SK-N-SH treated with all-trans-retinoic acid at 6 μM for 48 hours (cell line): ENCODE measurements around the gene DYNC1LI1.

Experiments
- ATAC-seq: fragments of 200-7000 bp; cut with Tn5 transposase; 3 replicates; pipeline ENCODE4 v1.9.1; 2020; ENCODE audit warnings: mild to moderate bottlenecking, moderate library complexity
- ARNTL ChIP-seq: fragments of 450-650 bp; formaldehyde crosslinking; IDR thresholded peaks from 2 replicates; pipeline ENCODE4 v1.5.0; 2020; ENCODE audit warnings: low read depth, mild to moderate bottlenecking, moderate library complexity, borderline replicate concordance
- CREB5 ChIP-seq: fragments of 250-450 bp; sonication (Bioruptor Pico); IDR thresholded peaks from 2 replicates; pipeline ENCODE4 v1.5.1; 2020; ENCODE audit warnings: low read depth, mild to moderate bottlenecking, moderate library complexity
- CSDC2 ChIP-seq: fragments of 250-450 bp; sonication (Bioruptor Pico); IDR thresholded peaks from 2 replicates; pipeline ENCODE4 v1.5.0; 2020; ENCODE audit warnings: mild to moderate bottlenecking, moderate library complexity
- CSRNP3 ChIP-seq: fragments of 250-450 bp; sonication (Bioruptor Pico); IDR thresholded peaks from 2 replicates; pipeline ENCODE4 v1.5.1; 2021; ENCODE audit warnings: mild to moderate bottlenecking, moderate library complexity
- ESRRG ChIP-seq: fragments of 250-450 bp; sonication (Bioruptor Pico); IDR thresholded peaks from 2 replicates; pipeline ENCODE4 v1.6.1; 2021; ENCODE audit warnings: mild to moderate bottlenecking
- GLIS3 ChIP-seq: fragments of 250-450 bp; sonication (Bioruptor Pico); IDR thresholded peaks from 2 replicates; pipeline ENCODE4 v1.5.0; 2020; ENCODE audit warnings: mild to moderate bottlenecking, moderate library complexity
- ISL1 ChIP-seq: fragments of 250-450 bp; sonication (Bioruptor Pico); IDR thresholded peaks from 2 replicates; pipeline ENCODE4 v2.1.2; 2022; ENCODE audit warnings: mild to moderate bottlenecking, moderate library complexity
- OSR1 ChIP-seq: fragments of 250-450 bp; sonication (Bioruptor Pico); IDR thresholded peaks from 2 replicates; pipeline ENCODE4 v1.8.0; 2022; ENCODE audit warnings: moderate library complexity, mild to moderate bottlenecking, inconsistent platforms
- PATZ1 ChIP-seq: fragments of 250-450 bp; sonication (Bioruptor Pico); IDR thresholded peaks from 2 replicates; pipeline ENCODE4 v1.8.0; 2020; ENCODE audit warnings: mild to moderate bottlenecking, moderate library complexity, borderline replicate concordance
- PPARA ChIP-seq: fragments of 250-450 bp; sonication (Bioruptor Pico); IDR thresholded peaks from 2 replicates; pipeline ENCODE4 v1.5.0; 2020; ENCODE audit warnings: mild to moderate bottlenecking, borderline replicate concordance
- RARB ChIP-seq: fragments of 250-450 bp; sonication (Bioruptor Pico); IDR thresholded peaks from 2 replicates; pipeline ENCODE4 v1.8.0; 2021; ENCODE audit warnings: mild to moderate bottlenecking, moderate library complexity
- SNAI2 ChIP-seq: fragments of 250-450 bp; sonication (Bioruptor Pico); IDR thresholded peaks from 2 replicates; pipeline ENCODE4 v1.5.0; 2020; ENCODE audit warnings: mild to moderate bottlenecking, moderate library complexity
- TCF4 ChIP-seq: fragments of 250-450 bp; sonication (Bioruptor Pico); IDR thresholded peaks from 2 replicates; pipeline ENCODE4 v1.8.0; 2021; ENCODE audit warnings: mild to moderate bottlenecking, moderate library complexity, borderline replicate concordance
- TSHZ2 ChIP-seq: fragments of 250-450 bp; sonication (Bioruptor Pico); IDR thresholded peaks from 2 replicates; pipeline ENCODE4 v1.5.0; 2020; ENCODE audit warnings: mild to moderate bottlenecking, moderate library complexity
- ZC3H10 ChIP-seq: fragments of 250-450 bp; sonication (Bioruptor Pico); IDR thresholded peaks from 2 replicates; pipeline ENCODE4 v1.5.1; 2021; ENCODE audit warnings: mild to moderate bottlenecking, moderate library complexity
- ZFP3 ChIP-seq: fragments of 250-450 bp; sonication (Bioruptor Pico); IDR thresholded peaks from 2 replicates; pipeline ENCODE4 v1.5.0; 2020; ENCODE audit warnings: mild to moderate bottlenecking, moderate library complexity
- ZNF565 ChIP-seq: fragments of 450-650 bp; formaldehyde crosslinking; conservative IDR thresholded peaks from 2 replicates; pipeline ENCODE4 v1.5.0; 2020; ENCODE audit warnings: low read depth, mild to moderate bottlenecking, moderate library complexity
- ZNF70 ChIP-seq: fragments of 450-650 bp; formaldehyde crosslinking; IDR thresholded peaks from 2 replicates; pipeline ENCODE4 v1.5.0; 2020; ENCODE audit warnings: mild to moderate bottlenecking, moderate library complexity

DYNC1LI1 gene

GRCh38 chr3:32562640-32563039, 8.0 kb downstream of the DYNC1LI1 start (continued):
- no peak for TF ChIP-seq CREB5

GRCh38 chr3:32557640-32558352, 12.9 kb downstream of the DYNC1LI1 start:
- TF ChIP-seq ZFP3 (CRISPR knock-in tag) (no peak), GLIS3 (CRISPR knock-in tag) (no peak), CSRNP3 (CRISPR knock-in tag) (no peak), PPARA (no peak), ISL1 (CRISPR knock-in tag) (no peak)
- ATAC-seq = no peak

- ATAC-seq = no peak
- no peak for TF ChIP-seq ZC3H10 (CRISPR knock-in tag)
- TF ChIP-seq ARNTL (CRISPR knock-in tag) = no peak
- no peak for TF ChIP-seq OSR1 (CRISPR knock-in tag)
- TF ChIP-seq PATZ1 (CRISPR knock-in tag) = no peak
- no peak for TF ChIP-seq GLIS3 (CRISPR knock-in tag)
- TF ChIP-seq TCF4 (CRISPR knock-in tag) = no peak
- no peak for TF ChIP-seq SNAI2 (CRISPR knock-in tag)
- TF ChIP-seq RARB (CRISPR knock-in tag) = no peak
- no peak for TF ChIP-seq ZNF565 (CRISPR knock-in tag)
- no peak for TF ChIP-seq ZNF70
- TF ChIP-seq TSHZ2 = no peak
- TF ChIP-seq ISL1 (CRISPR knock-in tag) = no peak
Measured at GRCh38 chr3:32556332-32556731, 14.3 kb downstream of the DYNC1LI1 start.

- no peak for TF ChIP-seq ZC3H10 (CRISPR knock-in tag)
- no peak for TF ChIP-seq ESRRG
- TF ChIP-seq PPARA = no peak
- no peak for TF ChIP-seq ZNF565 (CRISPR knock-in tag)
- no peak for TF ChIP-seq CREB5
- no peak for TF ChIP-seq SNAI2 (CRISPR knock-in tag)
- no peak for TF ChIP-seq ARNTL (CRISPR knock-in tag)
- no peak for TF ChIP-seq CSDC2 (CRISPR knock-in tag)
- no peak for ATAC-seq
Measured at GRCh38 chr3:32553973-32554372, 16.7 kb downstream of the DYNC1LI1 start.

- ATAC-seq = no peak
- TF ChIP-seq CSRNP3 (CRISPR knock-in tag) (no peak), CREB5 (no peak), PATZ1 (CRISPR knock-in tag) (no peak), SNAI2 (CRISPR knock-in tag) (no peak)
Measured at GRCh38 chr3:32553459-32553858, 17.2 kb downstream of the DYNC1LI1 start.
